ENCODE results near the gene SNRNP27.
A peak's percentile ranks its signal among the peaks of the same experiment; 100 is the strongest.

The SNRNP27 gene, protein sequence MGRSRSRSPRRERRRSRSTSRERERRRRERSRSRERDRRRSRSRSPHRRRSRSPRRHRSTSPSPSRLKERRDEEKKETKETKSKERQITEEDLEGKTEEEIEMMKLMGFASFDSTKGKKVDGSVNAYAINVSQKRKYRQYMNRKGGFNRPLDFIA

DNA sequence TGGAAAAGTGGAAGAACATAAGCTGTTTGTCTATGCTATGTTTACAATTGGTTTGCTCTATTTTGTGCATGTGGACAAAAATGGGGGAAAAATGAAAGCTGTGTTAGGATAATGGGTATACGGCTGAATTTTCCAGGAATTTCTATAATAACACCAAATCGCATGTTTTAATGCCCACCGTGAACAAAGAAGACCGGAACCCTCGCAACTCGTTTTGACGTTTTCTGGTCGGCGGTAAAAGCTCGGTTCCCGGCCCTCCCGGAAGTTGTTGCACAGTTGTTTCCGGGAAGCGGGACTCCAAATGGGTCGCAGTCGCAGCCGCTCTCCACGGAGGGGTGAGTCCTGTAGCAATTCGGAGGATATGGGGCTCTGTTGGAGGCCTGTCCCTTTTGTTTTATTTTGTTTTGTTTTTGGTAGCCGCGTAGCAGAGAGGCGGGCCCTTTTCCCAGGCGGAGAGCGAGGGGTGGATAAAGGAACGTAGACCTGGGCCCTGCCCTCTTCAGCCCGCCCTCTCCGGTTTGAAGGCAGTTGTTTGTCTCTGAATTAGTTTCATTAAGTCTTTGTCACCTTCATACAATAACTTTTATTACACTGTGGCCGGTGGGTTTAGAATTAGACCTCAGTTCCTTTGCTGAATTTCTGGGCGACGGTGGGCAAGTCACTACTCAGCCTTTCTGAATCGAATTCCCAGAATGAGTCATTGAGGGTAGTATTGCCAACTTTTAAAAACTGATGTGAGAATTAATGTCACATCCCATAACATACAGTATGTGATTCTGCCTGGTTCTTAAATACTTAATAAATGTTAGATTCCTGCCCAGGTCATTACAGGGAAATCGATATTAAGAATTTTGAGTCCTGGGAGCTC, at the start of gene SNRNP27:
Gene SNRNP27 (plus strand): TSS at position 273 of the 868 bp plus-strand sequence. CDS start 29 bp downstream, at position 302.
- Histone ChIP-seq H3K27me3 (ENCODE audit: insufficient read depth, insufficient read length) (no peaks in the 10 kb centered on the region), H3K36me3 (ENCODE audit: insufficient read depth, insufficient read length, low read length) (peaks cover 39% of the 10 kb centered on the region), H3K9ac (ENCODE audit: insufficient read length, low read depth) (peak within 1 kb of the TSS; percentile 74), H3K9me3 (ENCODE audit: insufficient read depth, low read length) (no peaks in the 10 kb centered on the region), H3K4me1 (ENCODE audit: insufficient read depth, insufficient read length) (no peaks in the 10 kb centered on the region), H3K4me3 (ENCODE audit: insufficient read length, low read depth) (peak within 1 kb of the TSS; percentile 69)
- peak; percentile 75 for DNase-seq (ENCODE audit: low read depth, low spot score)
- no peak for TF ChIP-seq YY1 (IDR thresholded peaks at IDR 0.05; ENCODE audit: insufficient read depth, insufficient read length)
- no peak for TF ChIP-seq SUZ12 (IDR thresholded peaks at IDR 0.05; ENCODE audit: extremely low read depth, insufficient read depth, insufficient read length)
- TF ChIP-seq ZNF274 (IDR thresholded peaks at IDR 0.05; ENCODE audit: low read depth, low read length): no peak

GRCh38 chr2:69843993-69844392, 49.8 kb upstream of the SNRNP27 start:
- H3K9ac ChIP-seq (ENCODE audit: insufficient read length, low read depth): no peak overlapping the region
- peaks cover 34% of the 10 kb centered on the region for H3K36me3 ChIP-seq (ENCODE audit: insufficient read depth, insufficient read length, low read length)
- H3K4me1 ChIP-seq (ENCODE audit: insufficient read depth, insufficient read length): no peaks in the 10 kb centered on the region
- H3K27me3 ChIP-seq (ENCODE audit: insufficient read depth, insufficient read length): no peaks in the 10 kb centered on the region
- TF ChIP-seq SUZ12 (IDR thresholded peaks at IDR 0.05; ENCODE audit: extremely low read depth, insufficient read depth, insufficient read length) (no peak), YY1 (IDR thresholded peaks at IDR 0.05; ENCODE audit: insufficient read depth, insufficient read length) (no peak), ZNF274 (IDR thresholded peaks at IDR 0.05; ENCODE audit: low read depth, low read length) (no peak)
- no peak for DNase-seq (ENCODE audit: low read depth, low spot score)
- no peak overlapping the region for H3K4me3 ChIP-seq (ENCODE audit: insufficient read length, low read depth)
- H3K9me3 ChIP-seq (ENCODE audit: insufficient read depth, low read length): no peaks in the 10 kb centered on the region

DNA sequence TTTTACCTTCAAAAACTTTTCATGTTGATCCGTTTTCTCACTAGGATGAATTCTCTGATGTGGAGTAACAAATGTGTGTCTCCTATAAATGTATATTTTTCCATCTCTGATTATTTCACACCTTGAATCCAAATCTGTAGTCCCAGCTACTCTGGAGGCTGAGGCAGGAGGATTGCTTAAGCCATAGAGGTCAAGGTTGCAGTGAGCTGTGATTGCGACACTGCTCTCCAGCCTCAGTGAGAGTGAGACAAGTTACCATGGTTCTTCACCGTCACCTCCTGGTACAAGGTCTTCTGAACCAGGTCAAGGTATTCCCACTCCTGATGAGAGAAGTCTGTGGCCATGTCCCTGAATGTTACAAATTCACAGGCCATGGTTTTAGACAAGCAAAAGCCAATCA, 49.2 kb upstream of the SNRNP27 start:
- H3K27me3 ChIP-seq (ENCODE audit: insufficient read depth, insufficient read length): no peaks in the 10 kb centered on the region
- peaks cover 37% of the 10 kb centered on the region for H3K36me3 ChIP-seq (ENCODE audit: insufficient read depth, insufficient read length, low read length)
- no peak overlapping the region for H3K4me3 ChIP-seq (ENCODE audit: insufficient read length, low read depth)
- TF ChIP-seq ZNF274 (IDR thresholded peaks at IDR 0.05; ENCODE audit: low read depth, low read length) (no peak), YY1 (IDR thresholded peaks at IDR 0.05; ENCODE audit: insufficient read depth, insufficient read length) (no peak), SUZ12 (IDR thresholded peaks at IDR 0.05; ENCODE audit: extremely low read depth, insufficient read depth, insufficient read length) (no peak)
- no peaks in the 10 kb centered on the region for H3K4me1 ChIP-seq (ENCODE audit: insufficient read depth, insufficient read length)
- no peaks in the 10 kb centered on the region for H3K9me3 ChIP-seq (ENCODE audit: insufficient read depth, low read length)
- no peak overlapping the region for H3K9ac ChIP-seq (ENCODE audit: insufficient read length, low read depth)
- no peak for DNase-seq (ENCODE audit: low read depth, low spot score)

DNA sequence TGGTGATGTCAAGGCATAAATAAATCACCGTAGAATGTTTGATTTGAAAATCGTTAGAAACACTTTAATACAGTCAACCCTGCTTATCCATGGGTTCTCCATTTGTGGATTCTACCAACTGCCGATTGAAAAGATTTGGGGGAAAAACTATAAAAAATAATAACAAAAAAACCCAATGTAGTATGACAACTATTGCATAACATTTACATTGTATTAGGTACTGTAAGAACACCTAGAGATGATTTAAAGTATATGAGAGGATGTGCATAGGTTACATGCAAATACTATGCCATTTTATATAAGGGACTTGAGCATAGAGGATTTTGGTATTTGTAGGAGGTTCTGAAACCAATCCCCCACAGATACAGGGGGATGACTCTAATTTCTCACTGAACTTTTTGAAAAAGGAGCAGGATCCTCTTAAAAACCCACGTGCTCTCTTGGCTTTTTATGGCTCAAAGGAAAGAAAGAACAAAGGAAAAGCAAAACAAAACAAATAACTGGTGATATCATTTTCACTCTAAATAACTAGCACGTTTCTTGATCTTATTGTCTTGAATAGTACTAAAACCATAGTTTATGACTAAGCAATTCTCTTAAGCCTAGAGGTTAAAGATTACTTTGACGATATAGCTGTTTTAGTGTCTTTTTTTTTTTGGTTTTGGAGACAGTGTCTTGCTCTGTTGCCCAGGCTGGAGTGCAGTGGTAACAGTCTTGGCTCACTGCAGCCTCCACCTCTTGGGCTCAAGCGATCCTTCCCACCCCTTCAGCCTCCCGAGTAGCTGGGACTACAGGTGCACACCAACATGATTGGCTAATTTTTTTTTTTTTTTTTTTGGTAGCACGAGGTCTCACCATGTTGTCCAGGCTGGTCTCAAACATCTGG, 47.3 kb upstream of the SNRNP27 start:
- Histone ChIP-seq H3K36me3 (ENCODE audit: insufficient read depth, insufficient read length, low read length) (peaks cover 38% of the 10 kb centered on the region), H3K27me3 (ENCODE audit: insufficient read depth, insufficient read length) (no peaks in the 10 kb centered on the region), H3K4me3 (ENCODE audit: insufficient read length, low read depth) (no peak overlapping the region), H3K9ac (ENCODE audit: insufficient read length, low read depth) (no peak overlapping the region), H3K9me3 (ENCODE audit: insufficient read depth, low read length) (no peaks in the 10 kb centered on the region), H3K4me1 (ENCODE audit: insufficient read depth, insufficient read length) (no peaks in the 10 kb centered on the region)
- no peak for DNase-seq (ENCODE audit: low read depth, low spot score)
- no peak for TF ChIP-seq YY1 (IDR thresholded peaks at IDR 0.05; ENCODE audit: insufficient read depth, insufficient read length)
- TF ChIP-seq ZNF274 (IDR thresholded peaks at IDR 0.05; ENCODE audit: low read depth, low read length): no peak
- TF ChIP-seq SUZ12 (IDR thresholded peaks at IDR 0.05; ENCODE audit: extremely low read depth, insufficient read depth, insufficient read length): no peak

DNA sequence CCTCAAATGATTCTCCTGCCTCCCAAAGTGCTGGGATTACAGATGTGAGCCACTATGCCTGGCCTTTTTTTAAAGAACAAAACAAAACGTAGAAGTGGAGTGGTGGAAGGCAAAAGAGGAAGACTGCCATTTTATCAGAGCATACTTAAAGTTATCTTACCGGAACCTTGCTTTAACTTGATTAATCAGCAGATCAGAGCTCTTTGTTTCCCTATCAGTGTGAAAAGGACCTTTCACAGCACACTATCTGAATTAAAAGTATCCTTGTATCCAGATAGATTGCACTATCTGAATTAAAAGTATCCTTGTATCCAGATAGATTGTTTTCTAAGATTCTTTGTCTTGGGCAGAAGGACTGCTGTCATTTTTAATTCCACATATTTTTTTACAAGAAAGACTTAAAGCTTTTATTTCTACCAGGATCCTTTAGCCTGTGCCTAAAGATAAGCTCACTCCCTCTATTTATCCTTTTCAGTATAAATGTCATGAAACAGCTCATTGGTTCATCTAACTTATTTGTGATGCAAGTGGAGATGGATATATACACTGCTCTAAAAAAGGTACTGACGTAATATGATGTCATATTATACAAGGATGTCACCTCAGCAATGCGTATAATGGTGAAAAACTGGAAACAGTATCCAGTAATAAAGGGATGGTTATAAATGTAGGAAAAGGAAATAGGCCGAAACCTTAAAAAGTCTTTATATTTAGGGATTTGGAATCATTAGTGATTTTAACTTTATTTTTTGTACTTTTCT, 46.5 kb upstream of the SNRNP27 start:
- Histone ChIP-seq H3K9ac (ENCODE audit: insufficient read length, low read depth) (no peak overlapping the region), H3K36me3 (ENCODE audit: insufficient read depth, insufficient read length, low read length) (peaks cover 35% of the 10 kb centered on the region), H3K9me3 (ENCODE audit: insufficient read depth, low read length) (no peaks in the 10 kb centered on the region), H3K4me1 (ENCODE audit: insufficient read depth, insufficient read length) (no peaks in the 10 kb centered on the region), H3K27me3 (ENCODE audit: insufficient read depth, insufficient read length) (no peaks in the 10 kb centered on the region), H3K4me3 (ENCODE audit: insufficient read length, low read depth) (no peak overlapping the region)
- no peak for DNase-seq (ENCODE audit: low read depth, low spot score)
- TF ChIP-seq SUZ12 (IDR thresholded peaks at IDR 0.05; ENCODE audit: extremely low read depth, insufficient read depth, insufficient read length): no peak
- no peak for TF ChIP-seq YY1 (IDR thresholded peaks at IDR 0.05; ENCODE audit: insufficient read depth, insufficient read length)
- no peak for TF ChIP-seq ZNF274 (IDR thresholded peaks at IDR 0.05; ENCODE audit: low read depth, low read length)

- Histone ChIP-seq H3K4me3 (ENCODE audit: insufficient read length, low read depth) (no peak overlapping the region), H3K4me1 (ENCODE audit: insufficient read depth, insufficient read length) (no peaks in the 10 kb centered on the region), H3K36me3 (ENCODE audit: insufficient read depth, insufficient read length, low read length) (peaks cover 34% of the 10 kb centered on the region), H3K27me3 (ENCODE audit: insufficient read depth, insufficient read length) (no peaks in the 10 kb centered on the region), H3K9ac (ENCODE audit: insufficient read length, low read depth) (no peak overlapping the region), H3K9me3 (ENCODE audit: insufficient read depth, low read length) (no peaks in the 10 kb centered on the region)
- no peak for DNase-seq (ENCODE audit: low read depth, low spot score)
- TF ChIP-seq YY1 (IDR thresholded peaks at IDR 0.05; ENCODE audit: insufficient read depth, insufficient read length) (no peak), ZNF274 (IDR thresholded peaks at IDR 0.05; ENCODE audit: low read depth, low read length) (no peak), SUZ12 (IDR thresholded peaks at IDR 0.05; ENCODE audit: extremely low read depth, insufficient read depth, insufficient read length) (no peak)
Measured at GRCh38 chr2:69848186-69848790, 45.5 kb upstream of the SNRNP27 start.
